SK-N-SH treated with all-trans-retinoic acid at 6 μM for 48 hours (cell line): ENCODE results near the gene KLHDC3.

Source experiments
- CREB5 ChIP-seq: fragments of 250-450 bp; sonication (Bioruptor Pico); IDR thresholded peaks from 2 replicates; pipeline ENCODE4 v1.5.1; 2020; ENCODE audit warnings: low read depth, mild to moderate bottlenecking, moderate library complexity
- PPARA ChIP-seq: fragments of 250-450 bp; sonication (Bioruptor Pico); IDR thresholded peaks from 2 replicates; pipeline ENCODE4 v1.5.0; 2020; ENCODE audit warnings: mild to moderate bottlenecking, borderline replicate concordance
- SNAI2 ChIP-seq: fragments of 250-450 bp; sonication (Bioruptor Pico); IDR thresholded peaks from 2 replicates; pipeline ENCODE4 v1.5.0; 2020; ENCODE audit warnings: mild to moderate bottlenecking, moderate library complexity
- ZNF70 ChIP-seq: fragments of 450-650 bp; formaldehyde crosslinking; IDR thresholded peaks from 2 replicates; pipeline ENCODE4 v1.5.0; 2020; ENCODE audit warnings: mild to moderate bottlenecking, moderate library complexity

- TF ChIP-seq PPARA = no peak
- no peak for TF ChIP-seq CREB5 (CRISPR knock-in tag)
- TF ChIP-seq SNAI2 (CRISPR knock-in tag) = no peak
- no peak for TF ChIP-seq ZNF70 (CRISPR knock-in tag)
Measured at GRCh38 chr6:43029120-43029519, 15.1 kb downstream of the KLHDC3 start.
